HEK293 (cell line): Measurements from ENCODE around the gene GOLGA8R.
"Not testable (repeated sequence)": the region's sequence is repeated elsewhere in the genome, so short reads cannot be mapped to it uniquely, and the experiment has no call there.

Experiments used
- REPIN1 ChIP-seq: fragments of 450-650 bp; formaldehyde crosslinking; IDR thresholded peaks from 2 replicates; pipeline ENCODE4 v1.5.1; 2017; ENCODE audit warnings: missing biosample characterization, missing genetic modification characterization, low read depth
- ZFHX2 ChIP-seq: fragments of 450-650 bp; formaldehyde crosslinking; conservative IDR thresholded peaks from 2 replicates; pipeline ENCODE4 v1.5.1; 2016; ENCODE audit warnings: missing biosample characterization, missing genetic modification characterization
- ZNF830 ChIP-seq: fragments of 450-650 bp; IDR thresholded peaks from 2 replicates; pipeline ENCODE4 v1.5.0; 2018; ENCODE audit warnings: missing biosample characterization, missing genetic modification characterization, low read depth, mild to moderate bottlenecking, moderate library complexity
- TF ChIP-seq, protein P1 (sequence below): fragments of 450-650 bp; formaldehyde crosslinking; IDR thresholded peaks from 2 replicates; pipeline ENCODE4 v1.5.1; 2016; ENCODE audit warnings: missing biosample characterization, missing genetic modification characterization

DNA sequence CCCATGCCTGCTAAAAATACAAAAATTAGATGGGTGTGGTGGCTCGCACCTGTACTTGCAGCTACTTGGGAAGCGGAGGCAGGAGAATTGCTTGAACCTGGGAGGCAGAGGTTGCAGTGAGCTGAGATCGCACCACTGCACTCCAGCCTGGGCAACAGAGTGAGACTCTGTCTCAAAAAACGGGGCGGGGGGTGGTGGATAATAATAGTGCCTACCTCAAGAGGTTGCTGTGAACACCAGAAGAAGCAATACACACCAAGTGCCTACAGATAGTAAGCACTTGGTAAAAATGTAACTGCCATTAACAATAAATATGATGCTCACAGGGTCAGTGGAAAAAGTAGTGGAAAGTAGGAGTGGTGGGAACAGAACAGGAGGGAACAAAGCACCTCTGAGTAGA lies 21.8 kb upstream of the GOLGA8R start:
- TF ChIP-seq, protein P1, sequence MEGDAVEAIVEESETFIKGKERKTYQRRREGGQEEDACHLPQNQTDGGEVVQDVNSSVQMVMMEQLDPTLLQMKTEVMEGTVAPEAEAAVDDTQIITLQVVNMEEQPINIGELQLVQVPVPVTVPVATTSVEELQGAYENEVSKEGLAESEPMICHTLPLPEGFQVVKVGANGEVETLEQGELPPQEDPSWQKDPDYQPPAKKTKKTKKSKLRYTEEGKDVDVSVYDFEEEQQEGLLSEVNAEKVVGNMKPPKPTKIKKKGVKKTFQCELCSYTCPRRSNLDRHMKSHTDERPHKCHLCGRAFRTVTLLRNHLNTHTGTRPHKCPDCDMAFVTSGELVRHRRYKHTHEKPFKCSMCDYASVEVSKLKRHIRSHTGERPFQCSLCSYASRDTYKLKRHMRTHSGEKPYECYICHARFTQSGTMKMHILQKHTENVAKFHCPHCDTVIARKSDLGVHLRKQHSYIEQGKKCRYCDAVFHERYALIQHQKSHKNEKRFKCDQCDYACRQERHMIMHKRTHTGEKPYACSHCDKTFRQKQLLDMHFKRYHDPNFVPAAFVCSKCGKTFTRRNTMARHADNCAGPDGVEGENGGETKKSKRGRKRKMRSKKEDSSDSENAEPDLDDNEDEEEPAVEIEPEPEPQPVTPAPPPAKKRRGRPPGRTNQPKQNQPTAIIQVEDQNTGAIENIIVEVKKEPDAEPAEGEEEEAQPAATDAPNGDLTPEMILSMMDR (tag by site-specific recombination): not testable (repeated sequence)
- not testable (repeated sequence) for TF ChIP-seq ZNF830; REPIN1 (tag by site-specific recombination); ZFHX2
